ENCODE data around the gene SREBF2. TPM values are rescaled to one million over a fixed set of nuclear protein-coding genes. Genes with fewer than 3 reads are reported as not detected.

The SREBF2 gene
- total and polyA plus RNA-seq, 4 donors = 68.1 to 155 (median 75.9) TPM

DNA sequence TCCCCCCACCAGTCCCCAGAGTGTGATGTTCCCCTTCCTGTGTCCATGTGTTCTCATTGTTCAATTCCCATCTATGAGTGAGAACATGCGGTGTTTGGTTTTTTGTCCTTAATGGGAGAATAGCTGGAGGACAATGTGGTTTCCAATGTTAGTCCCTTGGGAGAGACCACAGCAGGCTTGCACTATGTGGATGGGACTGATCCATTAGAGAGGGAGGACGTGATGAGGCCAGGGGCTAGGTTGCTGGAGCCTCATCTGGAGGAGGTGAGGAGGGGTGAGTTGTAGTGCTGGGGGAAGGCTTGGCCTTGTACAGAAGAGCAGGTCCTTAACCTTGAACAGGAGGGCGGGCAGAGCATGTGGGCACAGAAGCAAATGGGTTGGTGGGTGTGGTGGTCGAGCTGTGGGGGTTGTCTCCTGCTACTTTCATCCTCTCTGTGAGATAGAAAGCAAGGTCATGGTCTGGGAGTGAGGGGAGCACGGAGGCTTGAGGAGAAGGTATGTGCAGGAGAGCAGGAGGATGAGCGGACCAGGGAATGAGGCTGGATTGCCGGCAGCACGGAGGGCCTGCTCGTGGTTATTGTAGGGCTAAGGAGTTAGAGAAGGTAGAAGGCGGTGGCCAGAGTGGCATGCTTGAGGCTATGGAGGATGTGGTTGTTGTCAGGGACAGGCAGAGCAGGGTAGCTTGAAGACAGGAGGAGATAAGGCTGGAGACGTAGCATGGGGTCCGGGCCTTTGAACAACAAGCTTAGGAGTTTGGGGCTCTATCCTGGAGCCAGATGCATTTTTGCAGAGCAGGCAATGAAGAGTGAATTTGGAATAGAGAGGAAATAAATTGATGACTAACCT lies 11.2 kb upstream of the SREBF2 start:
- WGBS, 2 donors = 90 to 92% methylated on average over 12 of the region's 12 CpGs
- DNase-seq (no peak), ATAC-seq (ENCODE audit: insufficient read depth, low FRiP score) (no peak)
- H3K9ac ChIP-seq (ENCODE audit: insufficient read depth in 1 of 2, low read length in 2 of 2) = no peak overlapping the region
- peaks cover 3 to 19% (median 12%) of the 10 kb centered on the region in 5 donors for H3K4me1 ChIP-seq (ENCODE audit: control insufficient read depth in 5 of 5, insufficient read depth in 5 of 5, low read length in 5 of 5)
- no peak overlapping the region for H3K27ac ChIP-seq (ENCODE audit: low read depth in 1 of 2, low read length in 1 of 2)
- H3K4me3 ChIP-seq = no peak overlapping the region
- TF ChIP-seq, protein P1, sequence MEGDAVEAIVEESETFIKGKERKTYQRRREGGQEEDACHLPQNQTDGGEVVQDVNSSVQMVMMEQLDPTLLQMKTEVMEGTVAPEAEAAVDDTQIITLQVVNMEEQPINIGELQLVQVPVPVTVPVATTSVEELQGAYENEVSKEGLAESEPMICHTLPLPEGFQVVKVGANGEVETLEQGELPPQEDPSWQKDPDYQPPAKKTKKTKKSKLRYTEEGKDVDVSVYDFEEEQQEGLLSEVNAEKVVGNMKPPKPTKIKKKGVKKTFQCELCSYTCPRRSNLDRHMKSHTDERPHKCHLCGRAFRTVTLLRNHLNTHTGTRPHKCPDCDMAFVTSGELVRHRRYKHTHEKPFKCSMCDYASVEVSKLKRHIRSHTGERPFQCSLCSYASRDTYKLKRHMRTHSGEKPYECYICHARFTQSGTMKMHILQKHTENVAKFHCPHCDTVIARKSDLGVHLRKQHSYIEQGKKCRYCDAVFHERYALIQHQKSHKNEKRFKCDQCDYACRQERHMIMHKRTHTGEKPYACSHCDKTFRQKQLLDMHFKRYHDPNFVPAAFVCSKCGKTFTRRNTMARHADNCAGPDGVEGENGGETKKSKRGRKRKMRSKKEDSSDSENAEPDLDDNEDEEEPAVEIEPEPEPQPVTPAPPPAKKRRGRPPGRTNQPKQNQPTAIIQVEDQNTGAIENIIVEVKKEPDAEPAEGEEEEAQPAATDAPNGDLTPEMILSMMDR (IDR thresholded peaks at IDR 0.05; ENCODE audit: control extremely low read depth, extremely low read depth) = no peak
- peaks cover 0 to 7% (median 6%) of the 10 kb centered on the region in 4 donors for H3K36me3 ChIP-seq (ENCODE audit: control insufficient read depth in 4 of 4, insufficient read depth in 4 of 4, low read length in 4 of 4)
- no peaks in the 10 kb centered on the region for H3K27me3 ChIP-seq (ENCODE audit: control insufficient read depth in 3 of 3, insufficient read depth in 3 of 3, low read length in 2 of 3)
- no peaks in the 10 kb centered on the region for H3K9me3 ChIP-seq (ENCODE audit: control insufficient read depth in 4 of 4, insufficient read depth in 3 of 4, low read length in 3 of 4)

DNA sequence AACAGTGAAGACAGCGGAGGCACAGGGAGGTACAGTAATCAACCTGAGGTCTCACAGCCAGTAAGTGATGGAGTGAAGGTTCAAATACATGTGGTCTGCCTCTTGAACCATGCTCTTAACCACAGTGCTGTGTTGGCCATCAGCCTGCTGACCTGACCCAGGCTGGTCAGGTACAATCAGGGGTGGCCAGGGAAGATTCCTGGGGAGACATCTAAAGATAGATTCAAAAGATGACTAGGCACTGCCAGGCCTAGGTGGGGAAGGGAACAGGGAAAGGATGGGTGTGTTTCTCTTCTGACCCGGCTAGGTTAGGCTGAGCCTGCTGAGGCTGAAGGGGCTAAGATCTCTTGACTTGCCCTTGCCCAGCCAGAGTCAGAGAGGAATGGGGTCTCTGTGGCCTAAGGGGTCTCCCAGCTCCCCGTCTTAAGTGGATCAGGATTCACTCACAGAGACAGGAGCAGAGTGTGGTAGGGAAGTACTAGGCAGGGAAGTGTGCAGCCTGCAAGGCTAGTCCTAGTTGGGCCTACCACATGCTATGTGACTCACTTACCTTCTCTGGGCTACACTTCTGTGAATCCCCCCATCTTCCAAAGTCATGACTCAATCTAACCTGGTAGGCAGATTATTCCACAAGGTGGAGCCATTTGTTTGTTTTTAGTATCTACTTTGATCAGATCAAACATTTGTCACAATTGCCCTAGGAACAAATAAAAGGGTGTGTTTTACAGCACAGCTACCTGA lies 10.4 kb upstream of the SREBF2 start:
- Histone ChIP-seq H3K27me3 (ENCODE audit: control insufficient read depth in 3 of 3, insufficient read depth in 3 of 3, low read length in 2 of 3) (no peaks in the 10 kb centered on the region), H3K9me3 (ENCODE audit: control insufficient read depth in 4 of 4, insufficient read depth in 3 of 4, low read length in 3 of 4) (no peaks in the 10 kb centered on the region)
- DNase-seq = peak in 2 of 3 donors; percentile 48 to 59

DNA sequence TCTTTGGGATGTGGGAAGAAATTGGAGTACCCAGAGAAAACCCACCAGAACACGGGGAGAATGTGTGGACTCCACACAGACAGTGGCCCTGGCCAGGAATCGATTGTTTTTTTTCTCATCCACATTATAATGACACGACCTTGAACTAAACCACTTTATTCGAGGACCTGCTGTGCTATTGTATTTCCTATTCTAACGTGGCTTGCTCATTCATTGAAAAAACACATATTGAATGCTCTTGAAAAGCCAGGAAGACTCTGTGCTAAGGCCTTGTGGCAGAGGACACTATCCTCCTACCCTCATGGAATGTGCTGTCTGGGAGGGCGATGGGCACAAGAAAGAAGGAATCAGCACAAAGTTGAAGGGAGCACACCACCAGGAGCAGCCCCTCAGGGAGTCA lies 9.1 kb upstream of the SREBF2 start:
- 87 to 91% methylated on average over 6 of the region's 6 CpGs for WGBS, 2 donors
- no peak for ATAC-seq (ENCODE audit: insufficient read depth, low FRiP score)
- peaks cover 0 to 7% (median 5%) of the 10 kb centered on the region in 4 donors for H3K36me3 ChIP-seq (ENCODE audit: control insufficient read depth in 4 of 4, insufficient read depth in 4 of 4, low read length in 4 of 4)
- H3K27ac ChIP-seq (ENCODE audit: low read depth in 1 of 2, low read length in 1 of 2) = no peak overlapping the region
- peaks cover 3 to 31% (median 16%) of the 10 kb centered on the region in 5 donors for H3K4me1 ChIP-seq (ENCODE audit: control insufficient read depth in 5 of 5, insufficient read depth in 5 of 5, low read length in 5 of 5)
- no peak overlapping the region for H3K4me3 ChIP-seq
- no peaks in the 10 kb centered on the region for H3K9me3 ChIP-seq (ENCODE audit: control insufficient read depth in 4 of 4, insufficient read depth in 3 of 4, low read length in 3 of 4)
- no peak for DNase-seq
- TF ChIP-seq, protein P1 (IDR thresholded peaks at IDR 0.05; ENCODE audit: control extremely low read depth, extremely low read depth) = no peak
- no peak overlapping the region for H3K9ac ChIP-seq (ENCODE audit: insufficient read depth in 1 of 2, low read length in 2 of 2)
- no peaks in the 10 kb centered on the region for H3K27me3 ChIP-seq (ENCODE audit: control insufficient read depth in 3 of 3, insufficient read depth in 3 of 3, low read length in 2 of 3)

More for the DNA sequence above, 10.4 kb upstream of the SREBF2 start:
- H3K9ac ChIP-seq (ENCODE audit: insufficient read depth in 1 of 2, low read length in 2 of 2) = no peak overlapping the region
- peaks cover 0 to 7% (median 5%) of the 10 kb centered on the region in 4 donors for H3K36me3 ChIP-seq (ENCODE audit: control insufficient read depth in 4 of 4, insufficient read depth in 4 of 4, low read length in 4 of 4)
- no peak overlapping the region for H3K4me3 ChIP-seq
- 86 to 94% methylated on average over 3 of the region's 3 CpGs for WGBS, 2 donors
- peak; percentile 43 for ATAC-seq (ENCODE audit: insufficient read depth, low FRiP score)
- TF ChIP-seq, protein P1 (IDR thresholded peaks at IDR 0.05; ENCODE audit: control extremely low read depth, extremely low read depth) = peak; percentile 49
- no peak overlapping the region for H3K27ac ChIP-seq (ENCODE audit: low read depth in 1 of 2, low read length in 1 of 2)
- peaks cover 3 to 26% (median 16%) of the 10 kb centered on the region in 5 donors for H3K4me1 ChIP-seq (ENCODE audit: control insufficient read depth in 5 of 5, insufficient read depth in 5 of 5, low read length in 5 of 5)
